ENCODE measurements around the gene INTS1. TPM values are rescaled to one million over a fixed set of nuclear protein-coding genes. Genes with fewer than 3 reads are reported as not detected.

The INTS1 gene
- polyA plus RNA-seq, 3 donors: 5.5 to 64.3 (median 7.3) TPM

DNA sequence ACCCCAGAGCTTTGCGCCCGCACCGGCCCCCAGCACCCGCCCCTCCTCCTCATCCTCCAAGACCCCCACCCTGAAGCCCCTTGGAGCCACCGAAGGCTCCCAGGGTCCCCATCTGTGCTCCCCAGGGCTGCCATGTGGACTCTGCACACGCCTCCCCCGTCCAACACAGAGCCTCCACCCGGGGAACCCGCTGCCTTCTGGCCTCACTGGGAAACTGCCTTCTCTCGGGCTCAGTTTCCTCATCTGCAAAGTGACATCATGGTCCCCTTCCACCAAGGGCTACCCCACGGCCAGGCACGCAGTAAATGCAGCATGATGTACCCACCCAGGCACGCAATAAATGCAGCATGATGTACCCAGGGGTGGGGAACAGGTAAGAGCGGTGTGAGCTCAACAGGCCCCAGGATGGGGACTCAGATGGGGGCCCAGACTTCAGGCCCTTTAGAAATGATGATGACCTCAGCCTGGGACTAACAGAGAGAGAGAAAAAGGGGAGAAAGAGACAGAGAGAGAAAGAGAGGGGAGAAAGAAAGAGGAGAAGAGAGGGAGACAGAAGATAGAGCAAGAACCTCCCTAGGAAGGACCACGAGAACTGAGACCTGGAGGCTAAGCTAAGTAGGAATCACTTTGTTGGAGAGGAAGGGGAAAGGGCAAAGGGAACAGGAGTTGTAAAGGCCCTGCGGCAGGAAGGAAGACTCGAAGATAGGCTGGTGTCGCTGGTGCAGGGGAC is 42.4 kb downstream of the INTS1 start:
- H3K4me2 ChIP-seq (replicated peaks; ENCODE audit: extremely low read depth, low read length, poor library complexity, severe bottlenecking): peak overlapping the region; percentile 98
- H3K4me1 ChIP-seq (ENCODE audit: control insufficient read depth in 1 of 2, insufficient read depth in 2 of 2, low read length in 2 of 2): peaks cover 40 to 53% of the 10 kb centered on the region in 2 donors
- Mint-ChIP-seq H3K36me3 (no peaks in the 10 kb centered on the region), H3K4me1 (peaks cover 43% of the 10 kb centered on the region), H3K9me3 (peaks cover 0 to 2% (median 0%) of the 10 kb centered on the region in 7 donors), H3K27me3 (ENCODE audit: low read depth in 3 of 3) (peaks cover 0 to 5% (median 5%) of the 10 kb centered on the region in 3 donors), H3K4me3 (peak overlapping the region; percentile 39 to 41), H3K27ac (peak overlapping the region in 4 of 7 donors; percentile 20 to 79 (median 75))
- H2AFZ ChIP-seq (ENCODE audit: insufficient read depth, low read depth, low read length, poor library complexity, severe bottlenecking): peak overlapping the region; percentile 87
- no peaks in the 10 kb centered on the region for H3K9me3 ChIP-seq (replicated peaks in 1 of 2; ENCODE audit: control insufficient read depth in 1 of 2, insufficient read depth in 1 of 2, low read length in 2 of 2)
- H3K27me3 ChIP-seq (ENCODE audit: control insufficient read depth in 2 of 2, insufficient read depth in 2 of 2, low read length in 2 of 2): no peaks in the 10 kb centered on the region
- TF ChIP-seq, protein P1, sequence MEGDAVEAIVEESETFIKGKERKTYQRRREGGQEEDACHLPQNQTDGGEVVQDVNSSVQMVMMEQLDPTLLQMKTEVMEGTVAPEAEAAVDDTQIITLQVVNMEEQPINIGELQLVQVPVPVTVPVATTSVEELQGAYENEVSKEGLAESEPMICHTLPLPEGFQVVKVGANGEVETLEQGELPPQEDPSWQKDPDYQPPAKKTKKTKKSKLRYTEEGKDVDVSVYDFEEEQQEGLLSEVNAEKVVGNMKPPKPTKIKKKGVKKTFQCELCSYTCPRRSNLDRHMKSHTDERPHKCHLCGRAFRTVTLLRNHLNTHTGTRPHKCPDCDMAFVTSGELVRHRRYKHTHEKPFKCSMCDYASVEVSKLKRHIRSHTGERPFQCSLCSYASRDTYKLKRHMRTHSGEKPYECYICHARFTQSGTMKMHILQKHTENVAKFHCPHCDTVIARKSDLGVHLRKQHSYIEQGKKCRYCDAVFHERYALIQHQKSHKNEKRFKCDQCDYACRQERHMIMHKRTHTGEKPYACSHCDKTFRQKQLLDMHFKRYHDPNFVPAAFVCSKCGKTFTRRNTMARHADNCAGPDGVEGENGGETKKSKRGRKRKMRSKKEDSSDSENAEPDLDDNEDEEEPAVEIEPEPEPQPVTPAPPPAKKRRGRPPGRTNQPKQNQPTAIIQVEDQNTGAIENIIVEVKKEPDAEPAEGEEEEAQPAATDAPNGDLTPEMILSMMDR (IDR thresholded peaks at IDR 0.05): no peak
- H3K27ac ChIP-seq (ENCODE audit: low read depth in 1 of 2, low read length in 2 of 2): no peak overlapping the region
- WGBS (ENCODE audit: insufficient coverage): 59% methylated on average over 12 of the region's 18 CpGs
- intact Hi-C loops (cut with micrococcal nuclease): no loop called here
- DNase-seq: no peak
- H4K20me1 ChIP-seq (ENCODE audit: insufficient read depth, low read length): peaks cover 4% of the 10 kb centered on the region
- H3K36me3 ChIP-seq (replicated peaks in 1 of 2; ENCODE audit: control insufficient read depth in 1 of 2, insufficient read depth in 2 of 2, low read length in 2 of 2): no peaks in the 10 kb centered on the region
- peak overlapping the region in 2 of 3 experiments; percentile 79 to 91 for H3K4me3 ChIP-seq (replicated peaks in 1 of 3; ENCODE audit: low read depth in 2 of 3, low read length in 3 of 3)
- no peak overlapping the region for H3K9ac ChIP-seq (ENCODE audit: insufficient read depth, low read length, poor library complexity, severe bottlenecking)
- H3K79me2 ChIP-seq (ENCODE audit: insufficient read depth, low read length): peaks cover 14% of the 10 kb centered on the region

DNA sequence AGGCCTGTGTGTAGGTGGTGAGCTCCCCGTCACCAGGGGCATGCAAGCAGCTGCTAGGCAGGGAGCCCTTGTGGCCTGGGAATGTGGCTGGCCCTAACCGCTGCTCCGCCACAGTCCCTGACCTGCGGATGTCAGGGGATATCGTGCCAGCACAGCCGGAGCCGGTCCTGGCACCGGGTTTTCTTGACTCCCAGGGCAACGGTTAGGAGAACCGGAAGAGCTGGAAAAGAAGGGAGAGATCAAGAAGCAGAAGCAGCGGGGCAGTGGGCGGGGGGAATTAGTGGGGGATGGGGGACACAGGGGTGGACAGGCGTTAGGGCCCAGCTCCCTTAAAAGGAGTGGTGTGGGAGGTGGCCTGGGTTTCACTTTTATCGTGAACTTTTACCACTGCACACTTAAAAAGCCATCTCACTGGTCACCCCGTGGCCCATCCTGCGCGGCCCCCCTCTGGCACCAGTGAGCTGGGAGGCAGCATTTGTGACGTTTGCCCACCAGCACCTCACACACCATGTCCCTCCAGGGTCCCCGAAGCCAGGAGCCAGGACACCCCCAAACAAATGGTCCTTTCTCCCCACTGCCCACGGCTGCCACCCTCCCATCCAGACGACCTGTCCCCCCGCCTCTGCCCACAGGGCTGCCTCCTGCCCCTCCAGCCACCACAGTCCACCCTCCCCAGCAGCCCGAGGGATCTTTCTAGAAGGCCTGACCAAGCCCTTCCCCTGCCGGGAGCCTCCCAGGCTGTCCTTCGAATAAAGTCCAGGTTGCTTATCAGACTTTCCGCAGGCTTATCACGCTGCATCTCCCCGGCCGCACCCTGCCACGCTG is 43.2 kb downstream of the INTS1 start:
- Histone ChIP-seq H4K20me1 (ENCODE audit: insufficient read depth, low read length) (peaks cover 4% of the 10 kb centered on the region), H3K9me3 (replicated peaks in 1 of 2; ENCODE audit: control insufficient read depth in 1 of 2, insufficient read depth in 1 of 2, low read length in 2 of 2) (no peaks in the 10 kb centered on the region), H3K4me2 (replicated peaks; ENCODE audit: extremely low read depth, low read length, poor library complexity, severe bottlenecking) (peak overlapping the region; percentile 98), H3K27me3 (ENCODE audit: control insufficient read depth in 2 of 2, insufficient read depth in 2 of 2, low read length in 2 of 2) (no peaks in the 10 kb centered on the region), H3K27ac (ENCODE audit: low read depth in 1 of 2, low read length in 2 of 2) (peak overlapping the region; percentile 52 to 77), H3K4me3 (replicated peaks in 1 of 3; ENCODE audit: low read depth in 2 of 3, low read length in 3 of 3) (peak overlapping the region; percentile 79 to 91 (median 90)), H3K36me3 (replicated peaks in 1 of 2; ENCODE audit: control insufficient read depth in 1 of 2, insufficient read depth in 2 of 2, low read length in 2 of 2) (no peaks in the 10 kb centered on the region), H3K9ac (ENCODE audit: insufficient read depth, low read length, poor library complexity, severe bottlenecking) (peak overlapping the region; percentile 77), H2AFZ (ENCODE audit: insufficient read depth, low read depth, low read length, poor library complexity, severe bottlenecking) (peak overlapping the region; percentile 87), H3K79me2 (ENCODE audit: insufficient read depth, low read length) (peaks cover 14% of the 10 kb centered on the region), H3K4me1 (ENCODE audit: control insufficient read depth in 1 of 2, insufficient read depth in 2 of 2, low read length in 2 of 2) (peaks cover 40 to 53% of the 10 kb centered on the region in 2 donors)
- Mint-ChIP-seq H3K27ac (peak overlapping the region; percentile 79 to 90 (median 89)), H3K9me3 (peaks cover 0 to 2% (median 0%) of the 10 kb centered on the region in 7 donors), H3K4me3 (peak overlapping the region; percentile 84 to 89), H3K27me3 (ENCODE audit: low read depth in 3 of 3) (peaks cover 0 to 5% (median 5%) of the 10 kb centered on the region in 3 donors), H3K4me1 (peaks cover 42% of the 10 kb centered on the region), H3K36me3 (no peaks in the 10 kb centered on the region)
- intact Hi-C loops (cut with micrococcal nuclease): no loop called here
- DNase-seq: peak; percentile 50 to 71 (median 69)
- WGBS (ENCODE audit: insufficient coverage): 32% methylated on average over 22 of the region's 30 CpGs
- TF ChIP-seq, protein P1 (IDR thresholded peaks at IDR 0.05): no peak
